ENCODE measurements around the gene NUAK1.

NUAK1 gene

GRCh38 chr12:106138633-106139421 is at the start of gene NUAK1:
NUAK1 (minus strand) TSS chr12:106138954; CDS start chr12:106138653, 301 bp downstream.
- no peaks in the 10 kb centered on the region for H3K36me3 ChIP-seq (ENCODE audit: insufficient read depth, low read length)
- H3K4me3 ChIP-seq (ENCODE audit: low read depth in 1 of 2, low read length in 2 of 2) = peak within 1 kb of the TSS; percentile 52 to 60
- H3K4me1 ChIP-seq (ENCODE audit: insufficient read depth, low read length) = peaks cover 26% of the 10 kb centered on the region
- H3K9ac ChIP-seq (ENCODE audit: low read length) = peak within 1 kb of the TSS; percentile 78
- no peaks in the 10 kb centered on the region for H3K27me3 ChIP-seq (ENCODE audit: control insufficient read depth in 1 of 2, insufficient read depth in 2 of 2, low read length in 2 of 2)
- H3K9me3 ChIP-seq (ENCODE audit: low read length) = no peaks in the 10 kb centered on the region
- H3K27ac ChIP-seq (ENCODE audit: low read depth, low read length) = peak within 1 kb of the TSS; percentile 85

- no peak overlapping the region for H3K27ac ChIP-seq (ENCODE audit: low read depth, low read length)
- no peak overlapping the region for H3K9ac ChIP-seq (ENCODE audit: low read length)
- H3K36me3 ChIP-seq (ENCODE audit: insufficient read depth, low read length) = no peaks in the 10 kb centered on the region
- H3K9me3 ChIP-seq (ENCODE audit: low read length) = no peaks in the 10 kb centered on the region
- peaks cover 0 to 5% of the 10 kb centered on the region in 2 donors for H3K27me3 ChIP-seq (ENCODE audit: control insufficient read depth in 1 of 2, insufficient read depth in 2 of 2, low read length in 2 of 2)
- H3K4me1 ChIP-seq (ENCODE audit: insufficient read depth, low read length) = no peaks in the 10 kb centered on the region
- no peak overlapping the region for H3K4me3 ChIP-seq (ENCODE audit: low read depth in 1 of 2, low read length in 2 of 2)
These were observed 49.5 kb upstream of the NUAK1 start for GRCh38 chr12:106188256-106188655.

GRCh38 chr12:106187842-106188241 is 49.1 kb upstream of the NUAK1 start:
- Histone ChIP-seq H3K9me3 (ENCODE audit: low read length) (no peaks in the 10 kb centered on the region), H3K27me3 (ENCODE audit: control insufficient read depth in 1 of 2, insufficient read depth in 2 of 2, low read length in 2 of 2) (peaks cover 0 to 5% of the 10 kb centered on the region in 2 donors), H3K27ac (ENCODE audit: low read depth, low read length) (no peak overlapping the region), H3K9ac (ENCODE audit: low read length) (no peak overlapping the region), H3K4me3 (ENCODE audit: low read depth in 1 of 2, low read length in 2 of 2) (no peak overlapping the region), H3K36me3 (ENCODE audit: insufficient read depth, low read length) (no peaks in the 10 kb centered on the region), H3K4me1 (ENCODE audit: insufficient read depth, low read length) (no peaks in the 10 kb centered on the region)

GRCh38 chr12:106187155-106187789 is 48.5 kb upstream of the NUAK1 start:
- Histone ChIP-seq H3K9me3 (ENCODE audit: low read length) (no peaks in the 10 kb centered on the region), H3K27ac (ENCODE audit: low read depth, low read length) (no peak overlapping the region), H3K4me1 (ENCODE audit: insufficient read depth, low read length) (no peaks in the 10 kb centered on the region), H3K27me3 (ENCODE audit: control insufficient read depth in 1 of 2, insufficient read depth in 2 of 2, low read length in 2 of 2) (peaks cover 0 to 5% of the 10 kb centered on the region in 2 donors), H3K4me3 (ENCODE audit: low read depth in 1 of 2, low read length in 2 of 2) (no peak overlapping the region), H3K36me3 (ENCODE audit: insufficient read depth, low read length) (no peaks in the 10 kb centered on the region), H3K9ac (ENCODE audit: low read length) (no peak overlapping the region)

- no peaks in the 10 kb centered on the region for H3K36me3 ChIP-seq (ENCODE audit: insufficient read depth, low read length)
- peaks cover 9% of the 10 kb centered on the region for H3K4me1 ChIP-seq (ENCODE audit: insufficient read depth, low read length)
- no peak overlapping the region for H3K4me3 ChIP-seq (ENCODE audit: low read depth in 1 of 2, low read length in 2 of 2)
- no peak overlapping the region for H3K27ac ChIP-seq (ENCODE audit: low read depth, low read length)
- no peaks in the 10 kb centered on the region for H3K9me3 ChIP-seq (ENCODE audit: low read length)
- H3K27me3 ChIP-seq (ENCODE audit: control insufficient read depth in 1 of 2, insufficient read depth in 2 of 2, low read length in 2 of 2) = peaks cover 0 to 5% of the 10 kb centered on the region in 2 donors
- no peak overlapping the region for H3K9ac ChIP-seq (ENCODE audit: low read length)
These were observed 45.0 kb upstream of the NUAK1 start for GRCh38 chr12:106183735-106184134.

- Histone ChIP-seq H3K4me3 (ENCODE audit: low read depth in 1 of 2, low read length in 2 of 2) (no peak overlapping the region), H3K9ac (ENCODE audit: low read length) (no peak overlapping the region), H3K27ac (ENCODE audit: low read depth, low read length) (no peak overlapping the region), H3K27me3 (ENCODE audit: control insufficient read depth in 1 of 2, insufficient read depth in 2 of 2, low read length in 2 of 2) (no peaks in the 10 kb centered on the region), H3K9me3 (ENCODE audit: low read length) (no peaks in the 10 kb centered on the region), H3K36me3 (ENCODE audit: insufficient read depth, low read length) (no peaks in the 10 kb centered on the region), H3K4me1 (ENCODE audit: insufficient read depth, low read length) (peaks cover 9% of the 10 kb centered on the region)
These were observed 42.8 kb upstream of the NUAK1 start for GRCh38 chr12:106181401-106182114.

- H3K27ac ChIP-seq (ENCODE audit: low read depth, low read length) = no peak overlapping the region
- no peak overlapping the region for H3K9ac ChIP-seq (ENCODE audit: low read length)
- H3K4me1 ChIP-seq (ENCODE audit: insufficient read depth, low read length) = peaks cover 9% of the 10 kb centered on the region
- H3K9me3 ChIP-seq (ENCODE audit: low read length) = no peaks in the 10 kb centered on the region
- H3K36me3 ChIP-seq (ENCODE audit: insufficient read depth, low read length) = no peaks in the 10 kb centered on the region
- no peak overlapping the region for H3K4me3 ChIP-seq (ENCODE audit: low read depth in 1 of 2, low read length in 2 of 2)
- no peaks in the 10 kb centered on the region for H3K27me3 ChIP-seq (ENCODE audit: control insufficient read depth in 1 of 2, insufficient read depth in 2 of 2, low read length in 2 of 2)
These were observed 40.3 kb upstream of the NUAK1 start for GRCh38 chr12:106179086-106179485.

GRCh38 chr12:106178562-106178961 is 39.8 kb upstream of the NUAK1 start:
- H3K27ac ChIP-seq (ENCODE audit: low read depth, low read length) = no peak overlapping the region
- no peaks in the 10 kb centered on the region for H3K36me3 ChIP-seq (ENCODE audit: insufficient read depth, low read length)
- no peaks in the 10 kb centered on the region for H3K9me3 ChIP-seq (ENCODE audit: low read length)
- H3K4me1 ChIP-seq (ENCODE audit: insufficient read depth, low read length) = peaks cover 9% of the 10 kb centered on the region
- H3K27me3 ChIP-seq (ENCODE audit: control insufficient read depth in 1 of 2, insufficient read depth in 2 of 2, low read length in 2 of 2) = no peaks in the 10 kb centered on the region
- no peak overlapping the region for H3K9ac ChIP-seq (ENCODE audit: low read length)
- H3K4me3 ChIP-seq (ENCODE audit: low read depth in 1 of 2, low read length in 2 of 2) = no peak overlapping the region

- Histone ChIP-seq H3K27ac (ENCODE audit: low read depth, low read length) (no peak overlapping the region), H3K36me3 (ENCODE audit: insufficient read depth, low read length) (no peaks in the 10 kb centered on the region), H3K27me3 (ENCODE audit: control insufficient read depth in 1 of 2, insufficient read depth in 2 of 2, low read length in 2 of 2) (no peaks in the 10 kb centered on the region), H3K4me1 (ENCODE audit: insufficient read depth, low read length) (peaks cover 9% of the 10 kb centered on the region), H3K9me3 (ENCODE audit: low read length) (no peaks in the 10 kb centered on the region), H3K9ac (ENCODE audit: low read length) (no peak overlapping the region), H3K4me3 (ENCODE audit: low read depth in 1 of 2, low read length in 2 of 2) (no peak overlapping the region)
These were observed 37.8 kb upstream of the NUAK1 start for GRCh38 chr12:106176560-106176959.

- no peaks in the 10 kb centered on the region for H3K9me3 ChIP-seq (ENCODE audit: low read length)
- H3K4me1 ChIP-seq (ENCODE audit: insufficient read depth, low read length) = peaks cover 1% of the 10 kb centered on the region
- no peaks in the 10 kb centered on the region for H3K27me3 ChIP-seq (ENCODE audit: control insufficient read depth in 1 of 2, insufficient read depth in 2 of 2, low read length in 2 of 2)
- no peak overlapping the region for H3K4me3 ChIP-seq (ENCODE audit: low read depth in 1 of 2, low read length in 2 of 2)
- no peaks in the 10 kb centered on the region for H3K36me3 ChIP-seq (ENCODE audit: insufficient read depth, low read length)
- no peak overlapping the region for H3K9ac ChIP-seq (ENCODE audit: low read length)
- H3K27ac ChIP-seq (ENCODE audit: low read depth, low read length) = no peak overlapping the region
These were observed 36.1 kb upstream of the NUAK1 start for GRCh38 chr12:106174876-106175275.

- Histone ChIP-seq H3K27me3 (ENCODE audit: control insufficient read depth in 1 of 2, insufficient read depth in 2 of 2, low read length in 2 of 2) (no peaks in the 10 kb centered on the region), H3K9ac (ENCODE audit: low read length) (no peak overlapping the region), H3K36me3 (ENCODE audit: insufficient read depth, low read length) (no peaks in the 10 kb centered on the region), H3K4me1 (ENCODE audit: insufficient read depth, low read length) (no peaks in the 10 kb centered on the region), H3K4me3 (ENCODE audit: low read depth in 1 of 2, low read length in 2 of 2) (no peak overlapping the region), H3K9me3 (ENCODE audit: low read length) (no peaks in the 10 kb centered on the region), H3K27ac (ENCODE audit: low read depth, low read length) (no peak overlapping the region)
These were observed 34.7 kb upstream of the NUAK1 start for GRCh38 chr12:106173442-106173841.

All from muscle layer of colon (tissue), 2 donors.